Gastroesophageal sphincter (tissue), 3 donors: ENCODE measurements around the gene CEP55.

Experiments
- CTCF ChIP-seq, 4 experiments: fragments of 200-600 bp in 2 of 4; fragments of 450-650 bp in 2 of 4; sonication (generic) in 1 of 4; IDR thresholded peaks; one replicate each; pipeline ENCODE4 v1.5.1; 2017 to 2019; ENCODE audit warnings: antibody characterized with exemption in 4 of 4, mild to moderate bottlenecking in 2 of 4, moderate library complexity in 2 of 4
- EP300 ChIP-seq: sonication (generic); formaldehyde crosslinking; IDR thresholded peaks from one replicate; pipeline ENCODE4 v1.6.1; 2017; ENCODE audit warnings: antibody characterized with exemption, mild to moderate bottlenecking

- TF ChIP-seq CTCF (IDR thresholded peaks at IDR 0.05) (no peak), EP300 (no peak)
Observed at GRCh38 chr10:93464776-93465388, 31.5 kb upstream of the CEP55 start.
